Endothelial cell of umbilical vein (primary cell): Measurements from ENCODE around the gene UVRAG. TPM values are rescaled to one million over a fixed set of nuclear protein-coding genes. Genes with fewer than 3 reads are reported as not detected.

Source experiments
- BruUV-seq: library from RNA; stranded (reverse); fragments of 400-500 nt; replicated peaks from 2 replicates; lab custom pipeline; 2021; lab: Mats Ljungman, UMichigan
- CTCF ChIA-PET: fragments of 300-600, 350-600 bp; sonication (Branson Sonifier 250); formaldehyde crosslinking; loops from one replicate; lab custom pipeline; 2021; ENCODE audit warnings: antibody characterized with exemption, inconsistent platforms; lab: Charles Lee
- POLR2A ChIA-PET: fragments of 300-600, 350-600 bp; sonication (Branson Sonifier 250); formaldehyde crosslinking; loops from one replicate; lab custom pipeline; 2021; ENCODE audit warnings: antibody characterized with exemption, inconsistent platforms; lab: Charles Lee
- DNase-seq: peaks from one replicate; pipeline ENCODE4 v3.0.0-alpha.2; 2011; ENCODE audit warnings: low read depth, low spot score
- FAIRE-seq: peaks from 2 replicates; lab custom pipeline; 2011; peaks lifted over from hg19 to GRCh38; lab: Jason Lieb, UNC
- H2AFZ ChIP-seq: 2 replicates; pipeline ENCODE4 v1.6.0; 2012; ENCODE audit warnings: low read depth, low read length, control low read depth, inconsistent platforms
- H3K27ac ChIP-seq: 2 replicates; pipeline ENCODE4 v1.5.1; 2011; ENCODE audit warnings: low read depth, mild to moderate bottlenecking, control low read depth, low read length, moderate library complexity; ENCODE audit not compliant: insufficient read depth
- H3K27me3 ChIP-seq, 2 experiments: 2 replicates each; pipeline versions ENCODE4 v1.6.0 to v1.6.1; 2011; ENCODE audit warnings: low read length in 2 of 2, mixed read lengths in 1 of 2; ENCODE audit not compliant: control insufficient read depth in 2 of 2, insufficient read depth in 2 of 2
- H3K36me3 ChIP-seq, 2 experiments: 2 replicates in 1 of 2; 3 replicates in 1 of 2; pipeline ENCODE4 v1.5.1; 2011; ENCODE audit warnings: low read length in 2 of 2, mild to moderate bottlenecking in 1 of 2, moderate library complexity in 1 of 2; ENCODE audit not compliant: control insufficient read depth in 2 of 2, insufficient read depth in 2 of 2; ENCODE audit errors: extremely low read depth in 1 of 2
- H3K4me1 ChIP-seq: 3 replicates; pipeline ENCODE4 v1.5.1; 2011; ENCODE audit warnings: mild to moderate bottlenecking, low read length; ENCODE audit not compliant: control insufficient read depth, insufficient read depth; ENCODE audit errors: extremely low read depth
- H3K4me2 ChIP-seq: 2 replicates; pipeline ENCODE4 v1.6.1; 2011; ENCODE audit warnings: low read length, control low read depth, mixed read lengths; ENCODE audit not compliant: insufficient read depth
- H3K4me3 ChIP-seq, 3 experiments: fragments of 200-600 bp in 1 of 3; sonication (generic), shearing (Covaris generic) in 1 of 3; replicated peaks in 1 of 3; 2 replicates each; pipeline ENCODE4 v1.5.1; 2011 to 2016; ENCODE audit warnings: control low read depth in 3 of 3, low read length in 3 of 3, mild to moderate bottlenecking in 2 of 3, inconsistent platforms in 1 of 3, low read depth in 1 of 3, moderate library complexity in 1 of 3; ENCODE audit not compliant: insufficient read depth in 1 of 3
- H3K79me2 ChIP-seq: 2 replicates; pipeline ENCODE4 v1.6.0; 2012; ENCODE audit warnings: low read length, inconsistent platforms; ENCODE audit not compliant: control insufficient read depth, insufficient read depth
- H3K9ac ChIP-seq: replicated peaks from 2 replicates; pipeline ENCODE3; 2011; ENCODE audit warnings: low read length, control low read depth; ENCODE audit not compliant: insufficient read depth; ENCODE audit errors: extremely low read depth
- H3K9me1 ChIP-seq: replicated peaks from 3 replicates; pipeline ENCODE4 v1.6.0; 2011; ENCODE audit warnings: mild to moderate bottlenecking, low read length; ENCODE audit not compliant: control insufficient read depth, insufficient read depth; ENCODE audit errors: extremely low read depth
- H3K9me3 ChIP-seq: replicated peaks from 2 replicates; pipeline ENCODE4 v1.5.1; 2012; ENCODE audit warnings: low read length, inconsistent platforms; ENCODE audit not compliant: control insufficient read depth, insufficient read depth
- H4K20me1 ChIP-seq: replicated peaks from 2 replicates; pipeline ENCODE3; 2011; ENCODE audit warnings: mild to moderate bottlenecking, low read length; ENCODE audit not compliant: control insufficient read depth, insufficient read depth; ENCODE audit errors: extremely low read depth
- EZH2 ChIP-seq: IDR thresholded peaks from 2 replicates; pipeline ENCODE4 v1.6.1; 2012; ENCODE audit warnings: borderline replicate concordance, low read depth, mild to moderate bottlenecking, moderate library complexity, low read length, inconsistent platforms; ENCODE audit not compliant: severe bottlenecking
- FOS ChIP-seq: IDR thresholded peaks from 2 replicates; pipeline ENCODE4 v1.6.1; 2011; ENCODE audit warnings: mild to moderate bottlenecking, low read length, moderate library complexity, borderline replicate concordance; ENCODE audit not compliant: insufficient read depth
- GATA2 ChIP-seq: IDR thresholded peaks from 2 replicates; pipeline ENCODE4 v1.7.0; 2011; ENCODE audit warnings: low read depth, mild to moderate bottlenecking, moderate library complexity, mixed read lengths, low read length; ENCODE audit not compliant: insufficient read length, insufficient read depth
- JUN ChIP-seq: IDR thresholded peaks from 2 replicates; pipeline ENCODE4 v1.6.1; 2011; ENCODE audit warnings: borderline replicate concordance, low read depth; ENCODE audit not compliant: insufficient read length, insufficient read depth
- MYC ChIP-seq: IDR thresholded peaks from one replicate; pipeline ENCODE4 v1.6.1; 2011; ENCODE audit warnings: mild to moderate bottlenecking, low read depth, low read length
- POLR2A ChIP-seq: IDR thresholded peaks from 2 replicates; pipeline ENCODE4 v1.6.1; 2012; ENCODE audit warnings: low read depth, mild to moderate bottlenecking, control low read depth, low read length
- POLR2AphosphoS5 ChIP-seq: IDR thresholded peaks from 2 replicates; pipeline ENCODE4 v1.6.1; 2012; ENCODE audit warnings: low read depth, mild to moderate bottlenecking, control low read depth, low read length, moderate library complexity; ENCODE audit not compliant: insufficient read depth
- dilution Hi-C: fragments of 300-500 bp; cut with MboI; formaldehyde crosslinking; loops from one replicate; pipeline ENCODE4 v1.15.0; 2019; ENCODE audit warnings: low sequenced_read_pairs; ENCODE audit not compliant: extremely low pct_ligation_motif_present
- intact Hi-C: fragments of 100-400 bp; cut with micrococcal nuclease; formaldehyde crosslinking; loops from one replicate; pipeline ENCODE4 v1.10.0; 2022
- polyA plus RNA-seq, 4 experiments: library from polyadenylated mRNA; depleted of rRNA in 3 of 4; stranded (reverse) in 3 of 4; unstranded in 1 of 4; fragments of >200 nt; gene quantifications; 2 replicates each; pipeline versions ENCODE4 v1.2.1 to v1.2.3, GENCODE V29; 2011 to 2012; ENCODE audit warnings: missing spikeins in 1 of 4
- total RNA-seq: library from RNA; stranded (reverse); gene quantifications from 2 replicates; pipeline ENCODE4 v1.2.3, GENCODE V29; 2021
- TF ChIP-seq, protein P1 (sequence below): IDR thresholded peaks from 2 replicates; pipeline ENCODE4 v1.6.1; 2011; ENCODE audit not compliant: insufficient read depth, insufficient read length
- TF ChIP-seq, protein P2 (sequence below), 2 donors: IDR thresholded peaks; 1 replicate in 1 of 2; 2 replicates in 1 of 2; pipeline ENCODE4 v1.5.1; 2011; ENCODE audit warnings: low read length in 2 of 2, mild to moderate bottlenecking in 2 of 2, moderate library complexity in 2 of 2, control low read depth in 1 of 2, inconsistent platforms in 1 of 2, low read depth in 1 of 2; ENCODE audit not compliant: insufficient read depth in 1 of 2; ENCODE audit errors: extremely low read depth in 1 of 2

The UVRAG gene
- total and polyA plus RNA-seq, 2 donors (not counting 3 experiments of a cell fraction or from before 2014, with no cell fraction given), result 21.2 to 65.6 TPM

DNA sequence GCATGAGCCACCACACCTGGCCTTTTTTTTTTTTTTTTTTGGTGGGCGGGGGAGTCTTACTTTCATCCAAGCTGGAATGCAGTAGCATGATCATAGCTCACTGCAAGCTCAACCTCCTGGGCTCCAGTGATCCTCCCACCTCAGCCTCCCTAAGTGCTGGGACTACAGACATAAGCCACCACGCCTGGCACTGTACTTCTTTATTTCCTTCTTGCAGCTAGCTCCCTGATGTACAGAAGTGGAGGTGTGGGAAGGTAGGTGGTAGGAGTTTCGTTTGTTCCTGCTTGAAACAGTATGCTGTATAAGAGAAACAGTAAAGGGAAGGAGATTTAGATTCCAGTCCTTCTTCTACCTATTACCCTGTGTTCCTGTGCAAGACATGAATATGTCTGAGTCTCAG lies 319.2 kb downstream of the UVRAG start:
- DNase-seq (no peak), FAIRE-seq (no peak)
- Histone ChIP-seq H3K79me2 (no peaks in the 10 kb centered on the region), H4K20me1 (no peaks in the 10 kb centered on the region), H3K9ac (no peak overlapping the region), H3K4me1 (peaks cover 2% of the 10 kb centered on the region), H3K4me3 (no peak overlapping the region), H2AFZ (no peak overlapping the region), H3K9me3 (no peaks in the 10 kb centered on the region), H3K36me3 (peaks cover 4 to 7% of the 10 kb centered on the region in 2 experiments), H3K9me1 (no peaks in the 10 kb centered on the region), H3K27me3 (no peaks in the 10 kb centered on the region), H3K4me2 (no peak overlapping the region), H3K27ac (no peak overlapping the region)
- POLR2A ChIA-PET, result no interaction called here
- intact Hi-C loops (no loop called here), dilution Hi-C loops (no loop called here)
- TF ChIP-seq MYC (no peak), POLR2AphosphoS5 (no peak), FOS (no peak), GATA2 (no peak), POLR2A (no peak), JUN (no peak), EZH2 (no peak)
- TF ChIP-seq, protein P1, sequence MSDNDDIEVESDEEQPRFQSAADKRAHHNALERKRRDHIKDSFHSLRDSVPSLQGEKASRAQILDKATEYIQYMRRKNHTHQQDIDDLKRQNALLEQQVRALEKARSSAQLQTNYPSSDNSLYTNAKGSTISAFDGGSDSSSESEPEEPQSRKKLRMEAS, result no peak
- TF ChIP-seq, protein P2, sequence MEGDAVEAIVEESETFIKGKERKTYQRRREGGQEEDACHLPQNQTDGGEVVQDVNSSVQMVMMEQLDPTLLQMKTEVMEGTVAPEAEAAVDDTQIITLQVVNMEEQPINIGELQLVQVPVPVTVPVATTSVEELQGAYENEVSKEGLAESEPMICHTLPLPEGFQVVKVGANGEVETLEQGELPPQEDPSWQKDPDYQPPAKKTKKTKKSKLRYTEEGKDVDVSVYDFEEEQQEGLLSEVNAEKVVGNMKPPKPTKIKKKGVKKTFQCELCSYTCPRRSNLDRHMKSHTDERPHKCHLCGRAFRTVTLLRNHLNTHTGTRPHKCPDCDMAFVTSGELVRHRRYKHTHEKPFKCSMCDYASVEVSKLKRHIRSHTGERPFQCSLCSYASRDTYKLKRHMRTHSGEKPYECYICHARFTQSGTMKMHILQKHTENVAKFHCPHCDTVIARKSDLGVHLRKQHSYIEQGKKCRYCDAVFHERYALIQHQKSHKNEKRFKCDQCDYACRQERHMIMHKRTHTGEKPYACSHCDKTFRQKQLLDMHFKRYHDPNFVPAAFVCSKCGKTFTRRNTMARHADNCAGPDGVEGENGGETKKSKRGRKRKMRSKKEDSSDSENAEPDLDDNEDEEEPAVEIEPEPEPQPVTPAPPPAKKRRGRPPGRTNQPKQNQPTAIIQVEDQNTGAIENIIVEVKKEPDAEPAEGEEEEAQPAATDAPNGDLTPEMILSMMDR (IDR thresholded peaks at IDR 0.05; ENCODE audit: extremely low read depth in 1 of 2, insufficient read depth in 1 of 2, low read depth in 1 of 2, low read length in 2 of 2), result no peak
- CTCF ChIA-PET, result interaction anchor here (0.9 to 4.3 kb wide), 6 partner anchors 9 to 237 kb away, joined by 3 to 21 read pairs (median 7); no protein-coding TSS in a partner anchor
- BruUV-seq, result no TSS peak
